ENCODE data around the gene YPEL4. TPM values are rescaled to one million over a fixed set of nuclear protein-coding genes. Genes with fewer than 3 reads are reported as not detected.

Gene YPEL4
- total RNA-seq, 4 donors from 2014 or later, result 0.56 to 0.95 TPM; not detected in 2

GRCh38 chr11:57667117-57667735, 17.5 kb upstream of the YPEL4 start:
- intact Hi-C loops (cut with DNase I), result no loop called here
- H3K27me3 ChIP-seq, result no peaks in the 10 kb centered on the region
- peaks cover 14 to 52% (median 29%) of the 10 kb centered on the region in 3 donors for H3K4me1 ChIP-seq
- H3K9me3 ChIP-seq, result no peaks in the 10 kb centered on the region
- TF ChIP-seq CTCF (IDR thresholded peaks at IDR 0.05) (no peak), POLR2A (IDR thresholded peaks at IDR 0.05) (peak in 2 of 4 donors; percentile 32 to 35)
- peak overlapping the region; percentile 72 to 89 (median 85) for H3K4me3 ChIP-seq
- peaks cover 0 to 17% (median 0%) of the 10 kb centered on the region in 3 donors for H3K36me3 ChIP-seq
- peak; percentile 91 for DNase-seq
- 0% methylated on average over 19 to 24 of the region's 29 CpGs for whole genome bisulfite sequencing, 2 donors
- H3K27ac ChIP-seq, result peak overlapping the region; percentile 96 to 100 (median 98)

- Histone ChIP-seq H3K9me3 (no peaks in the 10 kb centered on the region), H3K27ac (no peak overlapping the region), H3K36me3 (peaks cover 9 to 40% (median 13%) of the 10 kb centered on the region in 3 donors), H3K4me3 (no peak overlapping the region), H3K4me1 (peaks cover 4 to 28% (median 8%) of the 10 kb centered on the region in 3 donors), H3K27me3 (no peaks in the 10 kb centered on the region)
- intact Hi-C loops (cut with DNase I), result no loop called here
- WGBS, 2 donors, result 68 to 91% methylated on average over 6 to 9 of the region's 9 CpGs
- TF ChIP-seq POLR2A (IDR thresholded peaks at IDR 0.05) (no peak), CTCF (IDR thresholded peaks at IDR 0.05) (no peak)
- no peak for DNase-seq
Observed at GRCh38 chr11:57663975-57664374, 14.3 kb upstream of the YPEL4 start.

GRCh38 chr11:57662893-57663292, 13.2 kb upstream of the YPEL4 start:
- intact Hi-C loops (cut with DNase I), result no loop called here
- H3K27ac ChIP-seq, result peak overlapping the region in 1 of 4 donors; percentile 2
- peaks cover 9 to 43% (median 13%) of the 10 kb centered on the region in 3 donors for H3K36me3 ChIP-seq
- DNase-seq, result no peak
- H3K4me3 ChIP-seq, result no peak overlapping the region
- H3K27me3 ChIP-seq, result no peaks in the 10 kb centered on the region
- 49 to 57% methylated on average over 3 to 4 of the region's 4 CpGs for WGBS, 2 donors
- TF ChIP-seq CTCF (IDR thresholded peaks at IDR 0.05) (peak in 4 of 6 experiments; percentile 21 to 49 (median 24)), POLR2A (IDR thresholded peaks at IDR 0.05) (no peak)
- no peaks in the 10 kb centered on the region for H3K9me3 ChIP-seq
- H3K4me1 ChIP-seq, result peaks cover 9 to 36% (median 15%) of the 10 kb centered on the region in 3 donors

DNA sequence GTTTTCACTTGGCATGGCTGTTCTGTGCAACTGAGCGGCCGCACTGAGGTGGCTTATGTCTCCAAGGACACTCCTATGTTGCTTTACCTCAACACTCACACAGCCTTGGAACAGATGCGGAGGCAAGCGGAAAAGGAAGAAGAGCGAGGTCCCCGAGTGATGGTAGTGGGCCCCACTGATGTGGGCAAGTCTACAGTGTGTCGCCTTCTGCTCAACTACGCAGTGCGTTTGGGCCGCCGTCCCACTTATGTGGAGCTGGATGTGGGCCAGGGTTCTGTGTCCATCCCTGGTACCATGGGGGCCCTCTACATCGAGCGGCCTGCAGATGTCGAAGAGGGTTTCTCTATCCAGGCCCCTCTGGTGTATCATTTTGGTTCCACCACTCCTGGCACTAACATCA, 10.0 kb upstream of the YPEL4 start:
- Histone ChIP-seq H3K27me3 (no peaks in the 10 kb centered on the region), H3K9me3 (no peaks in the 10 kb centered on the region), H3K4me1 (peaks cover 4 to 35% (median 13%) of the 10 kb centered on the region in 3 donors), H3K27ac (no peak overlapping the region), H3K36me3 (peaks cover 9 to 43% (median 13%) of the 10 kb centered on the region in 3 donors), H3K4me3 (no peak overlapping the region)
- WGBS, 2 donors, result 93 to 96% methylated on average over 8 to 10 of the region's 14 CpGs
- intact Hi-C loops (cut with DNase I), result no loop called here
- no peak for DNase-seq
- no peak for TF ChIP-seq CTCF (IDR thresholded peaks at IDR 0.05)
- no peak for TF ChIP-seq POLR2A (IDR thresholded peaks at IDR 0.05)

DNA sequence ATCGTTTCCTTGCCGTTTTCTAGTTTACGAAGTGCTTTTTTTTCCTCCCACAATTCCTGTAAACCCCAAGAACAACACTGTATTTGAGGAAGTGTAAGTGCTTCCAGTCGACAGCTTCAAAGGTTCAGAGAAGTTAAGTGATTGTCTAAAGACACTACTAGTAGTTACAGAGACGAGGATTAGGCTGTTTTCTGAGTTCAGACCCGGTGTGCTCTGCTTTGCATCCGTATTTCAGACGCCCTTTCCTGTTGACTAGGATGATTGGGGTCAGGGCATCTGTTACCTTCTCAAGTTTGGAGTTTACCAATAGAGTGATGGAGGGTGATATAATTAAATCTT, 8.3 kb upstream of the YPEL4 start:
- Histone ChIP-seq H3K4me1 (peaks cover 4 to 32% (median 13%) of the 10 kb centered on the region in 3 donors), H3K36me3 (peaks cover 9 to 43% (median 13%) of the 10 kb centered on the region in 3 donors), H3K4me3 (peak overlapping the region; percentile 49 to 89 (median 68)), H3K27me3 (peaks cover 0 to 3% (median 0%) of the 10 kb centered on the region in 4 donors), H3K27ac (peak overlapping the region; percentile 64 to 96 (median 92)), H3K9me3 (no peaks in the 10 kb centered on the region)
- intact Hi-C loops (cut with DNase I), result no loop called here
- no peak for DNase-seq
- 0 to 1% methylated on average over 8 of the region's 8 CpGs for whole genome bisulfite sequencing, 2 donors
- TF ChIP-seq CTCF (IDR thresholded peaks at IDR 0.05) (no peak), POLR2A (IDR thresholded peaks at IDR 0.05) (no peak)

All from esophagus squamous epithelium (tissue), 5 donors.